GM12865 (cell line): Measurements from ENCODE around the gene SH3GLB2.

Experiments used
- DNase-seq: peaks from one replicate; pipeline ENCODE4 v3.0.0; 2010; ENCODE audit warnings: low read depth
- H3K4me3 ChIP-seq: 2 replicates; pipeline ENCODE4 v1.5.1; 2011; ENCODE audit warnings: mild to moderate bottlenecking, low read depth, low read length, control low read depth
- TF ChIP-seq, protein P1 (sequence below): IDR thresholded peaks from 2 replicates; pipeline ENCODE4 v1.5.1; 2011; ENCODE audit warnings: low read length, control low read depth, low read depth, inconsistent platforms; ENCODE audit not compliant: insufficient read depth; ENCODE audit errors: missing control alignments

SH3GLB2 gene

DNA sequence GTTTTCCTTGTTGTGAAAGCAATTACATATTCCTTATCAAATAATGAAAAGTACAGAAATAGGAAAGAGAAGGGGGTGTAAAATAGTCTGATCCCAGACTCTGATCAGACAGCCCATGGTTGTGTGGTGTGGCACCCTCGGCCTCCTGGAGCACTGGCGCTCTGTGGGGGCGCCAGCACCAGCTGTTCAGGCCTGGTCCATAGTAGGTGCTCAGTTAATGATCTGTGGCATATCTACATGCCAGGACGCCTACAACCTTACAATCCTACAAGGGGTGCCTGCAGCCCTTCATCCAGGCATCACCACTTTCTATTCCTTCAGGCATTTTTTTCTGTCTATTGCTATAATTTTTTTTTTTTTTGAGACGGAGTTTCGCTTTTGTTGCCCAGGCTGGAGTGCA is 24.9 kb upstream of the SH3GLB2 start:
- TF ChIP-seq, protein P1, sequence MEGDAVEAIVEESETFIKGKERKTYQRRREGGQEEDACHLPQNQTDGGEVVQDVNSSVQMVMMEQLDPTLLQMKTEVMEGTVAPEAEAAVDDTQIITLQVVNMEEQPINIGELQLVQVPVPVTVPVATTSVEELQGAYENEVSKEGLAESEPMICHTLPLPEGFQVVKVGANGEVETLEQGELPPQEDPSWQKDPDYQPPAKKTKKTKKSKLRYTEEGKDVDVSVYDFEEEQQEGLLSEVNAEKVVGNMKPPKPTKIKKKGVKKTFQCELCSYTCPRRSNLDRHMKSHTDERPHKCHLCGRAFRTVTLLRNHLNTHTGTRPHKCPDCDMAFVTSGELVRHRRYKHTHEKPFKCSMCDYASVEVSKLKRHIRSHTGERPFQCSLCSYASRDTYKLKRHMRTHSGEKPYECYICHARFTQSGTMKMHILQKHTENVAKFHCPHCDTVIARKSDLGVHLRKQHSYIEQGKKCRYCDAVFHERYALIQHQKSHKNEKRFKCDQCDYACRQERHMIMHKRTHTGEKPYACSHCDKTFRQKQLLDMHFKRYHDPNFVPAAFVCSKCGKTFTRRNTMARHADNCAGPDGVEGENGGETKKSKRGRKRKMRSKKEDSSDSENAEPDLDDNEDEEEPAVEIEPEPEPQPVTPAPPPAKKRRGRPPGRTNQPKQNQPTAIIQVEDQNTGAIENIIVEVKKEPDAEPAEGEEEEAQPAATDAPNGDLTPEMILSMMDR = no peak
- no peak overlapping the region for H3K4me3 ChIP-seq
- DNase-seq = no peak

DNA sequence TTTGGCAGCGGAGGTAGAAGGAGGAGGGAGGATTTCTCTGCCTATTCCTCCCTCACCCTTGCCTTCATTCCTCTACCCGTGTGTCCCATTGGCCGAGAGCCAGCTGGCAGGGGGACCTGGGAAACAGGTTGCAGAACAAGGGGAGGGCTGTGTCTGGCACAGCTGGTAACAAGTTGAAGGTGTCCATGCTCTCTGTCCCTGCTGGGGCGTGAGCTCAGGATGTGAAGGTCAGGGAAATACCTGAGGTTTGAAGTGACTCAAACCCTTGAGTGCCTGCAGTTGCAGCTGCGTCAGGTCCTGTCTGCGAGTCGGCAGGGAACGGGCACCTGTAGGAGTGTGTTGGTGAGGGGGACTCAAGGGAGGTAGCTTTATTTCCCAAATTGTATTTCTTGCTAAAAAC is 24.5 kb upstream of the SH3GLB2 start:
- no peak for DNase-seq
- H3K4me3 ChIP-seq = no peak overlapping the region
- TF ChIP-seq, protein P1 = no peak

DNA sequence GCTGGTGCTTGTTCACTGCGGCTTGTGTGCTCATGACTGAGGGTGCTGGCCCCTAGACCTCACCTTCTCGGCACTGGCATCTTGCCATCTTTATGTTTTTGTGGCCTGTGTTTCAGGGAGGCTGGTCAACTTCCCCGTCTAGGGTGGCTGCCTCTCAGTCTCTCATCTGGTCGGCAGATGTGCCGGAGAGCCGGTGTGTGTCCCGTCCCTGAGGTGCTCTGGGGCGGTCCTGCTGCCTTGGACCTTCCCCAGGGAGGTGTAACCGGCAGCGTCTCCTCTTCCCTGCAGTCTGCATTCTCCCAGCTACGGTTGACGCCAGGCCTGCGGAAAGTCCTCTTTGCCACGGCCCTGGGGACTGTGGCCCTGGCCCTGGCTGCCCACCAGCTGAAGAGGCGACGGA is 13.9 kb upstream of the SH3GLB2 start:
- TF ChIP-seq, protein P1 = no peak
- DNase-seq = no peak
- H3K4me3 ChIP-seq = no peak overlapping the region

DNA sequence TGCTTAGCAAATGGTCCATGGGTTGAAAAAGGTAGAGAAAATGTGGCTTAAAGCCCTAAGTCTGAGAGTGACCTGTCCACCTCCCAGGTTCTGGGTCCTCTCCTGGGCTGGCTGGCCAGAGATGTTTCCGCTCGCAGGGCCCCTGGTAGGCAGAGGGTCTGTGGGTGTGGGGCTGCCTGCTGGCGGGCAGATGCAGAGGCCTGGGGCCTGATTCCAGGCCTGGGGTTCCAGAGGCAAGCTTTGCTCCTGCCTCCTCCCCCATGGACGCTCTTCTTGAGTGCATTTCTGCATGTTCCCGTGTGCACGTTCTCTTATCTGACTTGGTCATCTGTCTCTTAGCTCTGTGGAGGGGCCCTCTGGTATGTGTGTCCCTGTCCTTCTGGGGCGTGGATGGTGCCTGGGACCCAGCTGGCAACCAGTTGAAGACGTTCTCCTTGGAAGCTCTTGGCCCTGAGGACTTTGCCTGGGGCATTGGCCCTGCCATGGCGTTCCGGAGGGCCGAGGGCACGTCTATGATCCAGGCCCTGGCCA is 12.0 kb upstream of the SH3GLB2 start:
- TF ChIP-seq, protein P1 = no peak
- no peak for DNase-seq
- no peak overlapping the region for H3K4me3 ChIP-seq

DNA sequence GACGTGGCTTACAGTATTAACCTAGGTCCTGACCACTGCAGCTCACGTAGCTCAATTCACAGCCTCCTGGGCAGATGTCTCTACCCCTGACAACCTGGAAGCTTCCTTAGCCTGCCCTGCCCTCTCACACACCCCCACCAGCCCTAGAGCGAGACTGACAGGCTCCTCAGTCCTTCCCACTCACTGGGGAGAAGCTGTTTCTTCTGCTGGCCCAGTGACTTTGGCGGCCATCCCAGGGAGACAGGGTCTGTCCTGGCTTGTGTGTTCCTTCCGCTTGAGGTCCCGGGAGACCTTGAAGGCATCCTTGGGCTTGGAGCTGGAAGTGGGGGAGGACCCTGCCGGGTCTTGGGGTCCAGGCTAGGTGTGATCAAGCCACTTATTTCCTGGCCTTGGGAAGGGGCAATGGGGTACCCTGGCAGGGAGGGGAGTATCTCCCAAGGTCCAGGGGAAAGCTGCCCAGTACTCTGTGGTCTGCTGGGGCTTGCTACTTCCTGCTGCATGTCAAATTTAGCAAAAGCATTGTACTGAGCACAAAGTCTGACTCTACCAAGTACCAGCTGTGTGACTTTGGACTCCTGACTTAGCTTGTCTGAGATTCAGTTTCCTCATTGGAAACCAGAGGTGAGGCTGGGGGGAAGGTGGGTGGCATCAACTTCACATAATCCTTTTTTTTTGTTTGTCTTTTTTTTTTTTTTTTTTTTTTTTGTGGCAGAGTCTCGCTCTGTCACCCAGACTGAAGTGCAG is 10.2 kb upstream of the SH3GLB2 start:
- TF ChIP-seq, protein P1 = no peak
- no peak for DNase-seq
- no peak overlapping the region for H3K4me3 ChIP-seq

DNA sequence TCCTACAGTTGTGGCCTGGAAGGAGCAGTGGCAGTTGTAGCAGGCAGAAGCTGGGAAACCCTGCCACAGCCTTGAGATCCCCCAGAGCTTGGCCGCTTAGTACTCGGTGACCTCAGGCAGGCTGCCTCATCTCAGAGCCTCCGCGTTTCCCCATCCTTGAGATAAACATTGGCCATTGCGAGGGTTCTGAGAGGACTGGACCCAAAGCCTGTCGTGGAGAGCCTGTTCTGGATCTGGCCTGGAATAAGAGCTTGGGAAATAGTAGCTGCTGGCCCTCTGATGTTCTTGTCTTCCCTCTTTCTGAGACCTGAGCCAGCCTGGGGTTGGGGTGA is 9.6 kb upstream of the SH3GLB2 start:
- TF ChIP-seq, protein P1 = no peak
- no peak for DNase-seq
- H3K4me3 ChIP-seq = no peak overlapping the region
